Myocyte (in vitro differentiated cells): ENCODE measurements around the gene PTPN5. TPM values are rescaled to one million over a fixed set of nuclear protein-coding genes. Genes with fewer than 3 reads are reported as not detected.
A peak's percentile ranks its signal among the peaks of the same experiment; 100 is the strongest.
"Not testable (repeated sequence)": the region's sequence is repeated elsewhere in the genome, so short reads cannot be mapped to it uniquely, and the experiment has no call there.

ENCODE experiments used
- DNase-seq: peaks from one replicate; pipeline ENCODE4 v3.0.0-alpha.2; 2012; ENCODE audit warnings: low read depth
- total RNA-seq: library from RNA; depleted of rRNA; stranded (reverse); fragments of >200 nt; gene quantifications from 2 replicates; pipeline ENCODE4 v1.2.3, GENCODE V29; 2014

Gene PTPN5
- total RNA-seq, 1 donor from 2014 or later: not detected

DNA sequence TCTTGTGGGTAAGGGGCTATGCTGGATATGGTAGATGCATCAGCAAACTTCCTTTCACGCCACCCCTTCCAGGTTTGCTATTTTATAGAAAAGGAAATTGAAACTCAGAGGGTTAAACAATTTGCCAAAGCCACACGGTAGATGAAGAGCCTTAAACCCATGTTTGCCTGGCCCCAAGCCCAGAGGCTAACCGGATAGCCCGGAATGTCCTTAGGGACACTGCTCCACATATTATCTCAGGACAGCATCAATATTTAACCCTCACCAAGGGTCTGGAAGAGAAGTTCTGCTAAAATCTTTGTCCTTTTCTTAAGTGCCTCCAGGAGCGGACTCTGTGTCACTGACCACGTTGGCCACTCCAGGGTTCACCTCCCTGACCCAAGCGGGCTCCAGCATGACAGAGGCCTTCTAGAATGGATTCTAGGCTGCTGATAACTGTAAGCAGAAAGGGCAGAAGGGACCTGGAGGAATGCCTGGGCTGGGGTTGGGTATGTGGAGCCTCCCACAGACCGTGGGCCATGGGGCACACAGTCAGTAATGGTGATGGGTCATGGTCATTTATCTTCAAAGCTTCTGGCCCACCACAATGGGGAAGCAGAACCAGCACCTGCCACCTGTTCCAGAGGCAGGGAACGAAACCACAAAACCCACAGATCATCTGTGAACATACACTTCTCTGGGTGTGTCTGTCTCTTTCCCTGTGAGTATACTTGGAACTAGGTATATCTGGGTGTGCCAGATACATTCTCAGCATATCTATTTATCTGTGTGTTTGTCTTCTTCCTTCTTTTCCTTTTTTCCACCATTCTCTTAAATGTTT lies 98.4 kb downstream of the PTPN5 start:
- DNase-seq: peak; percentile 83

DNA sequence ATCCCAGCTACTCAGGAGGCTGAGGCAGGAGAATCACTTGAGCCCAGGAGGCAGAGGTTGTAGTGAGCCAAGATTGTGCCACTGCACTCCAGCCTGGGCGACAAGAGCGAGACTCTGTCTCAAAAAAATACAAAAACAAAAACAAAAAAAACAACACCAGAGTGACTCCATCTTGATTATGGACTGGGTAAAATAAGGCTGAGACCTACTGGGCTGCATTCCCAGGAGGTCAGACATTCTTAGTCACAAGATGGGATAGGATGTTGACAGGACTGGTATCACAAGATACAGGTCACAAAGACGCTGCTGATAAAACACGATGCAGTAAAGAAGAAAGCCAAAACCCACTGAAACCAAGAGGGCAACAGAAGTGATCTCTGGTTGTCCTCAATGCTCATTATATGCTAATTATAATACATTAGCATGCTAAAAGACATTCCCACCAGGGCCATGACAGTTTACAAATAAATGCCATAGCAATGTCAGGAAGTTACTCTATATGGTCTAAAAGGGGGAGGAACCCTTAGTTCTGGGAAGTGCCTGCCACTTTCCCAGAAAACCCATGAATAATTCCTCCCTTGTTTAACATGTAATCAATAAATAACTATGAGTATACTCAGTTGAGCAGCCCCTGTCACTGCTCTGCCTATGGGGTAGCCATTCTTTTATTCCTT lies 100.0 kb downstream of the PTPN5 start:
- DNase-seq: not testable (repeated sequence)

DNA sequence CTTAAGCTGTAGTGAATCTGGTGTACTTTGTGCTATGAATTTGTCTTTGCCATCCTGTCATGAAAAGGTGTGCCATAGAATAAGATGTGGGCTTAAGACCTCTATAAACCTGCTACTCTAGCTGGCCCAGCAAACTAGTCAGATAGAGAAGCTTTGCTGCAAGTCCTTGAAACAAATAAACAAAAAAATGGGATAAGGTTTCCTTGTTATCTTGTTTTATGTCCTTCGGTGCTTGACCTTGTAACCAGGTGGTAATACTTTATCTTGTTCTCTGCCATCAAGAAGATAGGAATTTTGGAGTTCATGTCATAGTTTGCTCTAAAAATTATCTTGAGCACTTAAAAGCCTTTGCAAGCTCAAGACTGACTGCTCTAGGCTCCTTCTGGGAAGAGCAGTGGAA lies 107.3 kb downstream of the PTPN5 start:
- DNase-seq: no peak

DNA sequence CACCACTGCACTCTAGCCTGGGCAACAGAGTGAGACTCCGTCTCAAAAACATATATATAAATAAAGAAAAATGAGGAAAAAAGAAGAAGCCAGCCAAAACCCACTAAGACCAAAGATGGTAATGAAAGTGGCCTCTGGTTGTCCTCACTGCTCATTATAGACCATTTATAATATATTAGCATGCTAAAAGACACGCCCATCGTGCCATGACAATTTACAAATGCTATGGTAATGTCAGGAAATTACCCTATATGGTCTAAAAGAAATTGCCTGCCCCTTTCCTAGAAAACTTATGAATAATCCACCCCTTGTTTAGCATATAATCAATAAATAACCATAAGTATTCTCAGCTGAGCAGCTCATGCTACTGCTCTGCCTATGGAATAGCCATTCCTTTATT lies 109.1 kb downstream of the PTPN5 start:
- DNase-seq: no peak

DNA sequence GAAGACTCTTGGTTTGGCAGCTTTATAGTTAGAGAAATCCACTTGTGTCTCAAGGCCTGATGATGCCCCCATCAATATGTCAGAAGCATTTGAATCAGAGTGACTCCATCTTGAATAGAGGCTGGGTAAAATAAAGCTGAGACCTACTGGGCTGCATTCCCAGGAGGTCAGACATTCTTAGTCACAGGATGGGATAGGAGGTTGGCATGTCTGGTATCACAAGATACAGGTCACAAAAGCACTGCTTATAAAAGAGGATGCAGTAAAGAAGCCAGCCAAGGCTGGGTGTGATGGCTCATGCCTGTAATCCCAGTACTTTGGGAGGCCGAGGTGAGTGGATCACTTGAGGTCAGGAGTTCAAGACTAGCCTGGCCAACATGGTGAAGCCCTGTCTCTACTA lies 109.6 kb downstream of the PTPN5 start:
- DNase-seq: not testable (repeated sequence)

Other genes with a start within 250 kb of the PTPN5 start
- 24.9 and 27.1 TPM in 2 replicates for gene UEVLD, start 203.1 kb downstream of the PTPN5 start, total RNA-seq
- 1.0 and 4.8 TPM in 2 replicates for gene MISFA, start 192.0 kb downstream of the PTPN5 start, total RNA-seq
- gene SPTY2D1, start 157.5 kb downstream of the PTPN5 start, total RNA-seq: 21.7 and 22.0 TPM in 2 replicates
- 11.6 and 12.9 TPM in 2 replicates for gene TMEM86A, start 93.0 kb downstream of the PTPN5 start, total RNA-seq
- gene IGSF22, start 65.6 kb downstream of the PTPN5 start, total RNA-seq: 23.5 and 34.5 TPM in 2 replicates
- not detected in 2 replicates for gene MRGPRX1, start 147.6 kb upstream of the PTPN5 start, total RNA-seq